Endothelial cell (in vitro differentiated cells): Measurements from ENCODE around the gene GRM8. TPM values are rescaled to one million over a fixed set of nuclear protein-coding genes. Genes with fewer than 3 reads are reported as not detected.

ENCODE experiments used
- DNase-seq: peaks from one replicate; pipeline ENCODE4 v3.0.0; 2021; ENCODE audit warnings: low spot score
- H3K27ac Mint-ChIP-seq: one replicate; pipeline ENCODE4 v1.8.0; 2021; ENCODE audit warnings: mixed read lengths, inconsistent platforms; ENCODE audit not compliant: unreplicated experiment
- H3K27me3 Mint-ChIP-seq: one replicate; pipeline ENCODE4 v1.8.0; 2021; ENCODE audit warnings: mild to moderate bottlenecking, moderate library complexity, mixed read lengths, inconsistent platforms; ENCODE audit not compliant: unreplicated experiment
- H3K36me3 Mint-ChIP-seq: one replicate; pipeline ENCODE4 v1.8.0; 2021; ENCODE audit warnings: mild to moderate bottlenecking, low read depth, mixed read lengths, inconsistent platforms; ENCODE audit not compliant: unreplicated experiment
- H3K4me1 Mint-ChIP-seq: one replicate; pipeline ENCODE4 v1.8.0; 2021; ENCODE audit warnings: mild to moderate bottlenecking, mixed read lengths, inconsistent platforms; ENCODE audit not compliant: unreplicated experiment
- H3K4me3 Mint-ChIP-seq: one replicate; pipeline ENCODE4 v1.8.0; 2021; ENCODE audit warnings: mild to moderate bottlenecking, mixed read lengths, inconsistent platforms; ENCODE audit not compliant: unreplicated experiment
- H3K9me3 Mint-ChIP-seq: one replicate; pipeline ENCODE4 v1.8.0; 2021; ENCODE audit warnings: mixed read lengths, inconsistent platforms; ENCODE audit not compliant: unreplicated experiment
- CTCF ChIP-seq: fragments of 200-600 bp; sonication (generic); IDR thresholded peaks from one replicate; pipeline ENCODE4 v1.5.0; 2021; ENCODE audit warnings: antibody characterized with exemption; ENCODE audit not compliant: unreplicated experiment
- total RNA-seq: library from RNA; stranded (reverse); fragmentation: NEBNext Ultra II Directional; extraction: Animal tissue kit (Norgen Biotek cat#: 25700); gene quantifications from one replicate; pipeline ENCODE4 v1.2.1, GENCODE V29; 2021; ENCODE audit not compliant: unreplicated experiment

Gene GRM8
- total RNA-seq, 1 donor from 2014 or later = 1.5 TPM

- H3K27me3 Mint-ChIP-seq = no peaks in the 10 kb centered on the region
- no peak overlapping the region for H3K4me3 Mint-ChIP-seq
- no peaks in the 10 kb centered on the region for H3K9me3 Mint-ChIP-seq
- TF ChIP-seq CTCF = no peak
- H3K27ac Mint-ChIP-seq = no peak overlapping the region
- no peak for DNase-seq
- no peaks in the 10 kb centered on the region for H3K4me1 Mint-ChIP-seq
- no peaks in the 10 kb centered on the region for H3K36me3 Mint-ChIP-seq
These were observed 553.0 kb downstream of the GRM8 start for GRCh38 chr7:126699707-126700106.

- no peaks in the 10 kb centered on the region for H3K4me1 Mint-ChIP-seq
- H3K27ac Mint-ChIP-seq = no peak overlapping the region
- H3K36me3 Mint-ChIP-seq = no peaks in the 10 kb centered on the region
- no peak for TF ChIP-seq CTCF
- no peaks in the 10 kb centered on the region for H3K27me3 Mint-ChIP-seq
- DNase-seq = no peak
- H3K9me3 Mint-ChIP-seq = no peaks in the 10 kb centered on the region
- no peak overlapping the region for H3K4me3 Mint-ChIP-seq
These were observed 553.8 kb downstream of the GRM8 start for GRCh38 chr7:126698909-126699308.

- no peak for DNase-seq
- Mint-ChIP-seq H3K9me3 (no peaks in the 10 kb centered on the region), H3K27me3 (no peaks in the 10 kb centered on the region), H3K4me1 (no peaks in the 10 kb centered on the region), H3K27ac (no peak overlapping the region), H3K36me3 (no peaks in the 10 kb centered on the region), H3K4me3 (no peak overlapping the region)
- no peak for TF ChIP-seq CTCF
These were observed 554.3 kb downstream of the GRM8 start for GRCh38 chr7:126698446-126698845.

GRCh38 chr7:126696256-126697038, 556.3 kb downstream of the GRM8 start:
- H3K27ac Mint-ChIP-seq = no peak overlapping the region

More at GRCh38 chr7:126696256-126697038, 556.3 kb downstream of the GRM8 start:
- Mint-ChIP-seq H3K4me3 (no peak overlapping the region), H3K27me3 (no peaks in the 10 kb centered on the region), H3K9me3 (no peaks in the 10 kb centered on the region), H3K36me3 (no peaks in the 10 kb centered on the region), H3K4me1 (no peaks in the 10 kb centered on the region)
- TF ChIP-seq CTCF = no peak
- no peak for DNase-seq
